GM12878 (cell line): ENCODE measurements around the gene COL4A1. TPM values are rescaled to one million over a fixed set of nuclear protein-coding genes. Genes with fewer than 3 reads are reported as not detected.

Experiments
- ATAC-seq: fragments of 200-7000 bp; cut with Tn5 transposase; 3 replicates; pipeline ENCODE4 v1.9.1; 2020; ENCODE audit warnings: mild to moderate bottlenecking, moderate library complexity
- BruUV-seq: library from RNA; stranded (reverse); fragments of 400-500 nt; replicated peaks from 2 replicates; lab custom pipeline; 2021; lab: Mats Ljungman, UMichigan
- CTCF ChIA-PET: fragments of 300-600 bp; sonication (Branson Sonifier 250); formaldehyde crosslinking; extraction: SDS; loops from one replicate; lab custom pipeline; 2021; ENCODE audit warnings: inconsistent platforms; lab: Yijun Ruan, JAX
- POLR2A ChIA-PET: fragments of 350-600 bp; formaldehyde crosslinking; extraction: SDS; loops from one replicate; lab custom pipeline; 2021; ENCODE audit warnings: inconsistent platforms; lab: Charles Lee
- RAD21 ChIA-PET: fragments of 300-600 bp; sonication (Branson Sonifier 250); formaldehyde crosslinking; loops from one replicate; lab custom pipeline; 2023; ENCODE audit warnings: antibody characterized with exemption; ENCODE audit not compliant: unreplicated experiment; lab: Charles Lee
- SMC1A ChIA-PET: fragments of 300-600 bp; sonication (Branson Sonifier 250); formaldehyde crosslinking; loops from one replicate; lab custom pipeline; 2023; ENCODE audit not compliant: unreplicated experiment, uncharacterized antibody; lab: Charles Lee
- DNase-seq: peaks from one replicate; pipeline ENCODE4 v3.0.0-alpha.2; 2011; ENCODE audit warnings: low read depth, low spot score
- FAIRE-seq: peaks from 3 replicates; lab custom pipeline; 2011; peaks lifted over from hg19 to GRCh38; lab: Jason Lieb, UNC
- H2AFZ ChIP-seq: 2 replicates; pipeline ENCODE4 v1.6.0; 2011; ENCODE audit warnings: low read depth, low read length, control low read depth; ENCODE audit not compliant: control insufficient read depth
- H3K27ac ChIP-seq: 2 replicates; pipeline ENCODE4 v1.5.1; 2011; ENCODE audit warnings: control low read depth; ENCODE audit not compliant: control insufficient read depth, insufficient read depth
- H3K27me3 ChIP-seq, 2 experiments: replicated peaks in 1 of 2; 2 replicates each; pipeline versions ENCODE4 v1.6.0 to v1.6.1; 2011; ENCODE audit warnings: low read length in 1 of 2; ENCODE audit not compliant: control insufficient read depth in 2 of 2, insufficient read depth in 2 of 2
- H3K36me3 ChIP-seq, 2 experiments: 2 replicates each; pipeline ENCODE4 v1.5.1; 2011; ENCODE audit warnings: low read length in 1 of 2; ENCODE audit not compliant: control insufficient read depth in 2 of 2, insufficient read depth in 2 of 2
- H3K4me1 ChIP-seq: 2 replicates; pipeline ENCODE4 v1.6.1; 2011; ENCODE audit warnings: mild to moderate bottlenecking, low read length, moderate library complexity, mixed read lengths; ENCODE audit not compliant: control insufficient read depth, insufficient read depth
- H3K4me2 ChIP-seq: 2 replicates; pipeline ENCODE4 v1.6.0; 2011; ENCODE audit warnings: control low read depth; ENCODE audit not compliant: control insufficient read depth, insufficient read depth
- H3K4me3 ChIP-seq: fragments of 200-600 bp; sonication (generic); 2 replicates; pipeline ENCODE4 v1.5.1; 2016
- H3K79me2 ChIP-seq: 2 replicates; pipeline ENCODE4 v1.6.0; 2011; ENCODE audit warnings: low read length; ENCODE audit not compliant: control insufficient read depth, insufficient read depth
- H3K9ac ChIP-seq: 2 replicates; pipeline ENCODE4 v1.8.0; 2011; ENCODE audit warnings: low read length, control low read depth, mixed read lengths; ENCODE audit not compliant: control insufficient read depth, insufficient read depth
- H3K9me3 ChIP-seq: replicated peaks from 3 replicates; pipeline ENCODE4 v1.5.1; 2011; ENCODE audit warnings: mild to moderate bottlenecking, low read length; ENCODE audit not compliant: control insufficient read depth, insufficient read depth
- H4K20me1 ChIP-seq: 2 replicates; pipeline ENCODE4 v1.6.0; 2011; ENCODE audit not compliant: control insufficient read depth, insufficient read depth
- BRCA1 ChIP-seq: IDR thresholded peaks from 2 replicates; pipeline ENCODE4 v1.6.1; 2011; ENCODE audit warnings: low read depth, low read length, improper control_type of control experiment
- CHD4 ChIP-seq: fragments of 200-600 bp; sonication (generic); IDR thresholded peaks from 2 replicates; pipeline ENCODE4 v1.6.1; 2016; ENCODE audit warnings: mild to moderate bottlenecking
- NRF1 ChIP-seq: conservative IDR thresholded peaks from 2 replicates; pipeline ENCODE4 v1.6.1; 2011; ENCODE audit warnings: mild to moderate bottlenecking, low read depth, low read length, improper control_type of control experiment
- PRDM15 ChIP-seq: fragments of 450-650 bp; formaldehyde crosslinking; IDR thresholded peaks from 2 replicates; pipeline ENCODE4 v1.4.0; 2020; ENCODE audit warnings: mild to moderate bottlenecking, moderate library complexity
- SPI1 ChIP-seq: IDR thresholded peaks from 2 replicates; pipeline ENCODE4 v1.6.1; 2011; ENCODE audit warnings: low read depth, mild to moderate bottlenecking, low read length, moderate library complexity, borderline replicate concordance; ENCODE audit not compliant: insufficient read depth
- TBL1XR1 ChIP-seq: IDR thresholded peaks from 2 replicates; pipeline ENCODE4 v1.6.1; 2012; ENCODE audit warnings: low read depth, low read length, improper control_type of control experiment
- ZNF207 ChIP-seq: fragments of 450-650 bp; IDR thresholded peaks from 2 replicates; pipeline ENCODE4 v1.6.1; 2014; ENCODE audit warnings: antibody characterized with exemption, mild to moderate bottlenecking, borderline replicate concordance
- WGBS: methylation state at CpG from one replicate; pipeline ENCODE4 v1.1.6; 2016; ENCODE audit warnings: low lambda C conversion rate; ENCODE audit not compliant: insufficient replicate concordance, insufficient coverage; ENCODE audit errors: missing lambda C conversion rate; 5-methylcytosine and 5-hydroxymethylcytosine counted together
- in situ Hi-C: fragments of 300-500 bp; cut with MboI; formaldehyde crosslinking; loops from 9 replicates; pipeline ENCODE4 v1.14.3; 2018; ENCODE audit warnings: mixed read lengths
- intact Hi-C: fragments of 100-400 bp; cut with micrococcal nuclease; formaldehyde crosslinking; loops from one replicate; pipeline ENCODE4 v1.14.2; 2022; ENCODE audit not compliant: unreplicated experiment
- polyA plus RNA-seq, 11 experiments: library from polyadenylated mRNA; depleted of rRNA in 4 of 11; unstranded in 6 of 11; stranded (reverse) in 5 of 11; fragments of >200 nt; fragmentation: Nextera tagmentation in 4 of 11; fragmentation: Illumina TruSeq in 1 of 11; extraction: Ambion mirVana in 4 of 11; extraction: Trizol in 1 of 11; gene quantifications; 1 replicate in 1 of 11; 2 replicates in 10 of 11; pipeline versions ENCODE4 v1.2.1 to v1.2.3, GENCODE V29; 2011 to 2016; ENCODE audit warnings: inconsistent platforms in 2 of 11, missing spikeins in 2 of 11, low read depth in 1 of 11
- total RNA-seq, 4 experiments: library from RNA; depleted of rRNA in 3 of 4; stranded (reverse); fragments of >200 nt in 3 of 4; fragmentation: Illumina TruSeq in 1 of 4; extraction: Trizol in 1 of 4; gene quantifications; 2 replicates each; pipeline versions ENCODE4 v1.2.1 to v1.2.3, GENCODE V29; 2013 to 2021

Gene COL4A1
- total and polyA plus RNA-seq, 10 of the 15 experiments (the other 5 are each of a cell fraction or from before 2014, with no cell fraction given): 0.07 to 0.31 (median 0.13) TPM; not detected in 6

- Histone ChIP-seq H3K4me2 (no peak overlapping the region), H3K9ac (no peak overlapping the region), H3K27me3 (no peaks in the 10 kb centered on the region; a peak in 3 of 4 replicates), H4K20me1 (no peaks in the 10 kb centered on the region), H3K27ac (no peak overlapping the region), H3K4me1 (no peaks in the 10 kb centered on the region)
- ChIA-PET SMC1A (no interaction called here), POLR2A (no interaction called here)
- DNase-seq: no peak
- in situ Hi-C loops: no loop called here
- intact Hi-C loops: no loop called here
- no TSS peak for BruUV-seq
- TF ChIP-seq BRCA1 (no peak), PRDM15 (CRISPR knock-in tag) (no peak), SPI1 (no peak), CHD4 (no peak), NRF1 (no peak), TBL1XR1 (no peak), ZNF207 (no peak)
- TF ChIP-seq, all 136 proteins: peak for 0
- CTCF ChIA-PET: no interaction called here
- H3K9me3 ChIP-seq: no peaks in the 10 kb centered on the region
- no peak overlapping the region for H3K4me3 ChIP-seq
- no peak overlapping the region for H2AFZ ChIP-seq
- FAIRE-seq (no peak), ATAC-seq (no peak)
- WGBS: 31% methylated on average over 7 of the region's 7 CpGs
- RAD21 ChIA-PET: no interaction called here
- no peaks in the 10 kb centered on the region for H3K79me2 ChIP-seq
- H3K36me3 ChIP-seq: no peaks in the 10 kb centered on the region
These were observed 12.0 kb upstream of the COL4A1 start for GRCh38 chr13:110318920-110319319.
